Measurements from ENCODE around the gene TSEN2. TPM values are rescaled to one million over a fixed set of nuclear protein-coding genes. Genes with fewer than 3 reads are reported as not detected.
A peak's percentile ranks its signal among the peaks of the same experiment; 100 is the strongest.

Gene TSEN2
- total RNA-seq, 1 experiment from 2014 or later, result 22.0 TPM

- no peak overlapping the region for H2BK15ac ChIP-seq (ENCODE audit: low read depth, low read length)
- no peak overlapping the region for H3K18ac ChIP-seq (ENCODE audit: insufficient read length, low read depth, low read length)
- no peak for TF ChIP-seq CTCF (conservative IDR thresholded peaks at IDR 0.05)
- H3T11ph ChIP-seq (ENCODE audit: low read length), result no peak overlapping the region
- H3K56ac ChIP-seq (ENCODE audit: insufficient read length, low read depth, low read length), result no peak overlapping the region
- H3K14ac ChIP-seq (ENCODE audit: insufficient read depth, low read length), result no peak overlapping the region
- no peak overlapping the region for H3K9ac ChIP-seq (ENCODE audit: extremely low read depth, insufficient read length, low read length)
- no peaks in the 10 kb centered on the region for H4K20me1 ChIP-seq (ENCODE audit: control insufficient read depth, insufficient read depth, insufficient read length)
- no peak overlapping the region for H3K4me3 Mint-ChIP-seq
- H2BK120ac ChIP-seq (ENCODE audit: low read depth, low read length, poor library complexity, severe bottlenecking), result no peak overlapping the region
- H2AK5ac ChIP-seq (ENCODE audit: insufficient read length, low read length), result no peak overlapping the region
- H3K27me3 Mint-ChIP-seq (ENCODE audit: low read depth), result no peaks in the 10 kb centered on the region; the same call in 1 of the 2 replicates
- WGBS (ENCODE audit: extremely low coverage, insufficient read length, low lambda C conversion rate), result no CpG with 5 or more reads among the region's 6 CpGs
- H2BK20ac ChIP-seq (ENCODE audit: low read depth, low read length, poor library complexity, severe bottlenecking), result no peak overlapping the region
- no peak overlapping the region for H4K5ac ChIP-seq (ENCODE audit: insufficient read length, low read depth, low read length)
- H2AFZ ChIP-seq (ENCODE audit: low read length), result no peak overlapping the region
- no peaks in the 10 kb centered on the region for H3K27me3 ChIP-seq (ENCODE audit: insufficient read depth, low read length)
- peak overlapping the region in 1 of 3 experiments; percentile 45; a peak in 1 of 7 replicates for H3K27ac Mint-ChIP-seq
- no peaks in the 10 kb centered on the region for H3K9me3 ChIP-seq (ENCODE audit: control insufficient read depth, low read depth, low read length)
- no peaks in the 10 kb centered on the region for H3K79me1 ChIP-seq (ENCODE audit: insufficient read depth, low read depth, low read length, poor library complexity, severe bottlenecking)
- H3K4me2 ChIP-seq (ENCODE audit: insufficient read depth, insufficient read length, low read length), result no peak overlapping the region
- no peak overlapping the region for H4K91ac ChIP-seq (ENCODE audit: insufficient read length, low read depth, low read length)
- H3K4ac ChIP-seq (ENCODE audit: low read depth, low read length), result no peak overlapping the region
- no peak overlapping the region for H2BK12ac ChIP-seq (ENCODE audit: insufficient read length, low read depth, low read length)
- H3K27ac ChIP-seq (ENCODE audit: insufficient read length, low read depth, low read length), result no peak overlapping the region
- no peak overlapping the region for H4K8ac ChIP-seq (replicated peaks; ENCODE audit: insufficient read length, low read depth, low read length)
- H3K79me2 ChIP-seq (ENCODE audit: insufficient read depth, low read length), result no peaks in the 10 kb centered on the region
- no peaks in the 10 kb centered on the region for H3K36me3 Mint-ChIP-seq (ENCODE audit: insufficient read depth in 1 of 3, low read depth in 3 of 3)
- H2BK5ac ChIP-seq (ENCODE audit: insufficient read length, low read length), result no peak overlapping the region
- H3K4me1 ChIP-seq (ENCODE audit: insufficient read depth, low read length), result no peaks in the 10 kb centered on the region
- H3K23me2 ChIP-seq (ENCODE audit: insufficient read length, low read depth, low read length, poor library complexity, severe bottlenecking), result no peaks in the 10 kb centered on the region
- H3K23ac ChIP-seq (ENCODE audit: insufficient read length, low read depth, low read length), result no peak overlapping the region
- no peak for DNase-seq
- peaks cover 13 to 18% of the 10 kb centered on the region in 2 experiments for H3K4me1 Mint-ChIP-seq
- peaks cover 0 to 2% of the 10 kb centered on the region in 2 experiments; a peak in 1 of 5 replicates for H3K9me3 Mint-ChIP-seq
Observed at GRCh38 chr3:12468276-12468675, 16.0 kb upstream of the TSEN2 start.

All from H9 (cell line).